H1 (cell line): ENCODE measurements around the gene TAMALIN. TPM values are rescaled to one million over a fixed set of nuclear protein-coding genes. Genes with fewer than 3 reads are reported as not detected.

Experiments
- BACH1 ChIP-seq: IDR thresholded peaks from 2 replicates; pipeline ENCODE4 v1.6.1; 2012; ENCODE audit warnings: low read length, improper control_type of control experiment
- CEBPB ChIP-seq: IDR thresholded peaks from 2 replicates; pipeline ENCODE4 v1.6.1; 2012; ENCODE audit warnings: low read depth, low read length
- CHD1 ChIP-seq: IDR thresholded peaks from 2 replicates; pipeline ENCODE4 v1.6.1; 2012; ENCODE audit warnings: low read depth, low read length, improper control_type of control experiment
- RBBP5 ChIP-seq: IDR thresholded peaks from 2 replicates; pipeline ENCODE4 v1.7.1; 2012; ENCODE audit warnings: low read depth, mild to moderate bottlenecking, inconsistent platforms, low read length, moderate library complexity, borderline replicate concordance
- RXRA ChIP-seq: IDR thresholded peaks from 2 replicates; pipeline ENCODE4 v1.6.1; 2011; ENCODE audit warnings: low read depth, mild to moderate bottlenecking, low read length, moderate library complexity; ENCODE audit not compliant: insufficient read depth
- SIRT6 ChIP-seq: IDR thresholded peaks from one replicate; pipeline ENCODE4 v1.7.1; 2012; ENCODE audit warnings: low read length, inconsistent platforms
- SIX5 ChIP-seq: IDR thresholded peaks from 2 replicates; pipeline ENCODE4 v1.6.1; 2011; ENCODE audit warnings: mild to moderate bottlenecking, low read depth, low read length
- polyA plus RNA-seq, 7 experiments: library from polyadenylated mRNA; depleted of rRNA in 3 of 7; stranded (reverse) in 5 of 7; unstranded in 2 of 7; fragments of >200 nt in 5 of 7; fragments of 200-250 nt in 2 of 7; gene quantifications; 1 replicate in 5 of 7; 2 replicates in 1 of 7; 4 replicates in 1 of 7; pipeline versions ENCODE4 v1.2.1 to v1.2.3, GENCODE V29; 2011 to 2013; ENCODE audit warnings: missing spikeins in 2 of 7, mixed read lengths in 2 of 7
- total RNA-seq: library from RNA; stranded (reverse); fragmentation: NEBNext Ultra II Directional; extraction: Animal tissue kit (Norgen Biotek cat#: 25700); gene quantifications from 2 replicates; pipeline ENCODE4 v1.2.1, GENCODE V29; 2021
- TF ChIP-seq, protein P1 (sequence below), 3 experiments: IDR thresholded peaks; 1 replicate in 2 of 3; 2 replicates in 1 of 3; pipeline versions ENCODE4 v1.5.1 to v1.6.1; 2011; ENCODE audit warnings: low read length in 3 of 3, mild to moderate bottlenecking in 3 of 3, inconsistent platforms in 2 of 3, low read depth in 1 of 3, moderate library complexity in 1 of 3; ENCODE audit not compliant: insufficient read depth in 1 of 3; ENCODE audit errors: control extremely low read depth in 1 of 3

TAMALIN gene
- total and polyA plus RNA-seq, 2 of the 8 experiments (the other 6 are each of a cell fraction or from before 2014, with no cell fraction given) = 2.6 to 4.9 TPM

DNA sequence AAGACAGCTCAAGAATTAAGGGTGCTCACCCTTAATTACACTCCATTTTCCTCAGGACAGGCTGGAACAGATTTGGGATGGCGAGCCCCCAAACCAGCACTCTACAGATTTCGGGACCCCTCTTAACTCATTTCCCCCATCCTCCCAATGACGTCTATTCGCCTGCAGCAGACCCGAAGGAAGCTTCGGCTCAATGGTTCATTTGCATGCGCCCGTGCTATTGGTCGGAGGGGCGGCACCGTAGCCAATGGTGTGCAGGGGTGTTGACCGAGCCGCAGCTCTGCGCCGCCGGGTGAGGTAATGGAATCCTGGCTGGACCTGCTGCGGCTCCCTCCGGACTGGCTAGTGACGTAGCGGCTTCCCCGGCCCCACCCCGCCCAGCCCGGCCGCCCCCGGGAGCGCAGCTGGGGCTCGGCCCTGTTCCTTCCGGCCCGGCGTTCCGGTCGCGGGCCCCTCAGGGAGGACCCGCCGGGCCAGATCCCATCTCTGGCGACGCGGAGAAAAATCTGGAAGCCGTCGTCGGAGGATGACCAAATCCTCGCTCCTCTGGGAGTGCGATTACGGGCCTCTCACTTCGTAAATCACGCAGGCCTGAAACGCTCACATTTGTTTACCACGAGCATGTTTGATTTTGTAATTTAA lies 26.2 kb downstream of the TAMALIN start (continued):
- TF ChIP-seq RBBP5 = no peak; the same call in 1 of the 2 replicates
- no peak for TF ChIP-seq CHD1
- TF ChIP-seq BACH1 = no peak
- no peak for TF ChIP-seq SIRT6
- TF ChIP-seq SIX5 = no peak
- TF ChIP-seq CEBPB = no peak
- TF ChIP-seq, protein P1, sequence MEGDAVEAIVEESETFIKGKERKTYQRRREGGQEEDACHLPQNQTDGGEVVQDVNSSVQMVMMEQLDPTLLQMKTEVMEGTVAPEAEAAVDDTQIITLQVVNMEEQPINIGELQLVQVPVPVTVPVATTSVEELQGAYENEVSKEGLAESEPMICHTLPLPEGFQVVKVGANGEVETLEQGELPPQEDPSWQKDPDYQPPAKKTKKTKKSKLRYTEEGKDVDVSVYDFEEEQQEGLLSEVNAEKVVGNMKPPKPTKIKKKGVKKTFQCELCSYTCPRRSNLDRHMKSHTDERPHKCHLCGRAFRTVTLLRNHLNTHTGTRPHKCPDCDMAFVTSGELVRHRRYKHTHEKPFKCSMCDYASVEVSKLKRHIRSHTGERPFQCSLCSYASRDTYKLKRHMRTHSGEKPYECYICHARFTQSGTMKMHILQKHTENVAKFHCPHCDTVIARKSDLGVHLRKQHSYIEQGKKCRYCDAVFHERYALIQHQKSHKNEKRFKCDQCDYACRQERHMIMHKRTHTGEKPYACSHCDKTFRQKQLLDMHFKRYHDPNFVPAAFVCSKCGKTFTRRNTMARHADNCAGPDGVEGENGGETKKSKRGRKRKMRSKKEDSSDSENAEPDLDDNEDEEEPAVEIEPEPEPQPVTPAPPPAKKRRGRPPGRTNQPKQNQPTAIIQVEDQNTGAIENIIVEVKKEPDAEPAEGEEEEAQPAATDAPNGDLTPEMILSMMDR (IDR thresholded peaks at IDR 0.05; ENCODE audit: control extremely low read depth in 1 of 3, insufficient read depth in 1 of 3, low read depth in 1 of 3, low read length in 3 of 3) = no peak
- TF ChIP-seq RXRA = no peak
- TF ChIP-seq, all 59 proteins: peak for 15
